Subcutaneous adipose tissue (tissue), 4 donors: ENCODE data around the gene ADAMTS20. TPM values are rescaled to one million over a fixed set of nuclear protein-coding genes. Genes with fewer than 3 reads are reported as not detected.

ENCODE experiments used
- CTCF ChIP-seq: fragments of 450-650 bp; IDR thresholded peaks from one replicate; pipeline ENCODE4 v1.5.1; 2016; ENCODE audit warnings: low read depth, mild to moderate bottlenecking, control low read depth, antibody characterized with exemption, moderate library complexity
- total RNA-seq, 4 donors: library from RNA; depleted of rRNA; stranded (reverse); fragments of >200 nt; gene quantifications; one replicate each; pipeline ENCODE4 v1.1.0, GENCODE V29; 2016

ADAMTS20 gene
- total RNA-seq, result not detected

- no peak for TF ChIP-seq CTCF
Measured at GRCh38 chr12:43551971-43552559, at the start of gene ADAMTS20. ADAMTS20 (minus strand) TSS chr12:43552203; CDS start chr12:43551921, 282 bp downstream.

GRCh38 chr12:43599708-43600107 is 47.7 kb upstream of the ADAMTS20 start:
- TF ChIP-seq CTCF, result no peak

- no peak for TF ChIP-seq CTCF
Measured at GRCh38 chr12:43599066-43599465, 47.1 kb upstream of the ADAMTS20 start.

- TF ChIP-seq CTCF, result no peak
Measured at GRCh38 chr12:43590307-43590706, 38.3 kb upstream of the ADAMTS20 start.

GRCh38 chr12:43586646-43587245 is 34.7 kb upstream of the ADAMTS20 start:
- no peak for TF ChIP-seq CTCF

GRCh38 chr12:43585676-43586075 is 33.7 kb upstream of the ADAMTS20 start:
- TF ChIP-seq CTCF, result no peak

GRCh38 chr12:43580601-43581000 is 28.6 kb upstream of the ADAMTS20 start:
- TF ChIP-seq CTCF, result no peak
